ENCODE results near the gene EVC.

GRCh38 chr4:5842456-5842855, 131.5 kb downstream of the EVC start:
- TF ChIP-seq ELF4 (IDR thresholded peaks at IDR 0.05) (no peak), PKNOX1 (IDR thresholded peaks at IDR 0.05) (no peak), FOXA1 (IDR thresholded peaks at IDR 0.05) (no peak), L3MBTL2 (conservative IDR thresholded peaks at IDR 0.05) (no peak), SUZ12 (IDR thresholded peaks at IDR 0.05) (no peak), TARDBP (IDR thresholded peaks at IDR 0.05) (no peak), ZNF384 (IDR thresholded peaks at IDR 0.05) (no peak), NFRKB (IDR thresholded peaks at IDR 0.05) (no peak), BHLHE40 (IDR thresholded peaks at IDR 0.05; ENCODE audit: borderline replicate concordance) (no peak), FOXM1 (IDR thresholded peaks at IDR 0.05; ENCODE audit: borderline replicate concordance) (no peak), SP1 (IDR thresholded peaks at IDR 0.05) (no peak), CTBP1 (IDR thresholded peaks at IDR 0.05; ENCODE audit: borderline replicate concordance) (no peak)
